Small intestine (tissue), 7 donors: Measurements from ENCODE around the gene OAF. TPM values are rescaled to one million over a fixed set of nuclear protein-coding genes. Genes with fewer than 3 reads are reported as not detected.
"Not testable (repeated sequence)": the region's sequence is repeated elsewhere in the genome, so short reads cannot be mapped to it uniquely, and the experiment has no call there.

Source experiments
- DNase-seq, 2 donors: peaks; one replicate each; pipeline versions ENCODE4 v3.0.0 to v3.0.0-alpha.2; 2013
- FAIRE-seq: peaks from 2 replicates; lab custom pipeline; 2012; peaks lifted over from hg19 to GRCh38; lab: Jason Lieb, UNC
- H3K27ac ChIP-seq, 3 donors: one replicate each; pipeline ENCODE4 v1.5.1; 2013; ENCODE audit warnings: low read length in 2 of 3, mild to moderate bottlenecking in 2 of 3, control low read depth in 1 of 3, inconsistent platforms in 1 of 3, low read depth in 1 of 3, moderate library complexity in 1 of 3
- H3K27me3 ChIP-seq, 3 donors: one replicate each; pipeline ENCODE4 v1.6.1; 2013; ENCODE audit warnings: low read length in 3 of 3, inconsistent platforms in 1 of 3; ENCODE audit not compliant: control insufficient read depth in 3 of 3, insufficient read depth in 3 of 3
- H3K36me3 ChIP-seq, 3 donors: one replicate each; pipeline ENCODE4 v1.6.1; 2013; ENCODE audit warnings: low read length in 3 of 3, inconsistent platforms in 1 of 3, low read depth in 1 of 3, mild to moderate bottlenecking in 1 of 3, moderate library complexity in 1 of 3; ENCODE audit not compliant: control insufficient read depth in 3 of 3, insufficient read depth in 2 of 3
- H3K4me1 ChIP-seq, 3 donors: one replicate each; pipeline ENCODE4 v1.6.1; 2013; ENCODE audit warnings: low read length in 2 of 3, inconsistent platforms in 1 of 3, low read depth in 1 of 3, mild to moderate bottlenecking in 1 of 3, moderate library complexity in 1 of 3; ENCODE audit not compliant: control insufficient read depth in 3 of 3, insufficient read depth in 2 of 3
- H3K4me3 ChIP-seq, 3 donors: one replicate each; pipeline ENCODE4 v1.5.1; 2013; ENCODE audit warnings: low read length in 3 of 3, control low read depth in 1 of 3, inconsistent platforms in 1 of 3, low read depth in 1 of 3, mild to moderate bottlenecking in 1 of 3, moderate library complexity in 1 of 3
- H3K9me3 ChIP-seq, 2 donors: one replicate each; pipeline ENCODE4 v1.6.1; 2013; ENCODE audit warnings: low read depth in 1 of 2, low read length in 1 of 2; ENCODE audit not compliant: control insufficient read depth in 2 of 2, insufficient read depth in 1 of 2
- WGBS, 3 donors: extraction: QIAGEN DNeasy Blood & Tissue Kit; methylation state at CpG; one replicate each; pipeline ENCODE4 v1.1.7; 2013; 5-methylcytosine and 5-hydroxymethylcytosine counted together
- polyA plus RNA-seq, 4 donors: library from polyadenylated mRNA; stranded (reverse) in 3 of 4; unstranded in 1 of 4; fragments of 200-250 nt in 3 of 4; fragments of 120-200 nt in 1 of 4; gene quantifications; one replicate each; pipeline versions ENCODE4 v1.2.1 to v1.2.3, GENCODE V29; 2013
- donor health status: healthy with polysubstance abuse.
- donor health status: control.
- donor health status: control.
- donor health status: Bipolar disorder and iron deficiency.
- donor health status: healthy.

OAF gene
- polyA plus RNA-seq, 4 donors, result 33.0 to 208 (median 65.1) TPM

GRCh38 chr11:120249279-120250262 lies 38.7 kb downstream of the OAF start:
- no peak for FAIRE-seq
- no peak overlapping the region for H3K4me3 ChIP-seq
- H3K9me3 ChIP-seq, result no peaks in the 10 kb centered on the region
- DNase-seq, result no peak
- H3K36me3 ChIP-seq, result no peaks in the 10 kb centered on the region
- no peak overlapping the region for H3K27ac ChIP-seq
- WGBS, 3 donors, result 71 to 85% (median 78%) methylated on average over 8 of the region's 8 CpGs
- H3K4me1 ChIP-seq, result peaks cover 0 to 3% (median 0%) of the 10 kb centered on the region in 3 donors
- peaks cover 0 to 20% (median 8%) of the 10 kb centered on the region in 3 donors for H3K27me3 ChIP-seq

GRCh38 chr11:120253377-120253776 lies 42.5 kb downstream of the OAF start:
- not testable (repeated sequence) for H3K9me3 ChIP-seq, H3K4me1 ChIP-seq, DNase-seq, H3K36me3 ChIP-seq, H3K4me3 ChIP-seq, FAIRE-seq, H3K27ac ChIP-seq
- WGBS, 3 donors, result 91 to 96% (median 94%) methylated on average over 13 of the region's 13 CpGs
- peaks cover 0 to 37% (median 11%) of the 10 kb centered on the region in 3 donors for H3K27me3 ChIP-seq

GRCh38 chr11:120254788-120255518 lies 44.1 kb downstream of the OAF start:
- 31 to 63% (median 40%) methylated on average over 13 of the region's 13 CpGs for WGBS, 3 donors
- Histone ChIP-seq H3K4me3 (no peak overlapping the region), H3K36me3 (no peaks in the 10 kb centered on the region), H3K9me3 (no peaks in the 10 kb centered on the region), H3K4me1 (peaks cover 0 to 4% (median 0%) of the 10 kb centered on the region in 3 donors), H3K27ac (no peak overlapping the region), H3K27me3 (peaks cover 0 to 33% (median 11%) of the 10 kb centered on the region in 3 donors)
- no peak for FAIRE-seq
- DNase-seq, result no peak

GRCh38 chr11:120255519-120255866 lies 44.7 kb downstream of the OAF start:
- Histone ChIP-seq H3K27me3 (peaks cover 0 to 33% (median 11%) of the 10 kb centered on the region in 3 donors), H3K4me3 (no peak overlapping the region), H3K36me3 (no peaks in the 10 kb centered on the region), H3K4me1 (peaks cover 0 to 4% (median 0%) of the 10 kb centered on the region in 3 donors), H3K9me3 (no peaks in the 10 kb centered on the region), H3K27ac (no peak overlapping the region)
- WGBS, 3 donors, result 25 to 43% (median 41%) methylated on average over 9 of the region's 9 CpGs
- DNase-seq, result no peak
- no peak for FAIRE-seq

- no peak overlapping the region for H3K4me3 ChIP-seq
- WGBS, 3 donors, result 69 to 78% (median 77%) methylated on average over 4 of the region's 4 CpGs
- H3K4me1 ChIP-seq, result peaks cover 0 to 4% (median 0%) of the 10 kb centered on the region in 3 donors
- H3K27me3 ChIP-seq, result peaks cover 0 to 33% (median 11%) of the 10 kb centered on the region in 3 donors
- DNase-seq, result no peak
- H3K36me3 ChIP-seq, result no peaks in the 10 kb centered on the region
- no peak for FAIRE-seq
- no peak overlapping the region for H3K27ac ChIP-seq
- H3K9me3 ChIP-seq, result no peaks in the 10 kb centered on the region
These were observed 45.3 kb downstream of the OAF start for GRCh38 chr11:120256178-120256577.

- Histone ChIP-seq H3K27me3 (peaks cover 0 to 33% (median 11%) of the 10 kb centered on the region in 3 donors), H3K4me1 (peaks cover 0 to 4% (median 0%) of the 10 kb centered on the region in 3 donors), H3K36me3 (no peaks in the 10 kb centered on the region), H3K27ac (no peak overlapping the region), H3K9me3 (no peaks in the 10 kb centered on the region), H3K4me3 (no peak overlapping the region)
- no peak for FAIRE-seq
- 69 to 88% (median 76%) methylated on average over 2 of the region's 2 CpGs for WGBS, 3 donors
- DNase-seq, result no peak
These were observed 45.9 kb downstream of the OAF start for GRCh38 chr11:120256779-120257178.

- Histone ChIP-seq H3K27ac (no peak overlapping the region), H3K4me3 (no peak overlapping the region), H3K27me3 (peaks cover 0 to 33% (median 11%) of the 10 kb centered on the region in 3 donors), H3K36me3 (no peaks in the 10 kb centered on the region), H3K9me3 (no peaks in the 10 kb centered on the region), H3K4me1 (peaks cover 0 to 4% (median 0%) of the 10 kb centered on the region in 3 donors)
- DNase-seq, result no peak
- no peak for FAIRE-seq
- 86 to 91% (median 91%) methylated on average over 9 of the region's 9 CpGs for WGBS, 3 donors
These were observed 46.5 kb downstream of the OAF start for GRCh38 chr11:120257346-120257745.

- WGBS, 3 donors, result 82 to 90% (median 84%) methylated on average over 3 of the region's 3 CpGs
These were observed 47.8 kb downstream of the OAF start for GRCh38 chr11:120258661-120259060.

More at GRCh38 chr11:120258661-120259060, 47.8 kb downstream of the OAF start:
- Histone ChIP-seq H3K9me3 (no peaks in the 10 kb centered on the region), H3K4me1 (peaks cover 0 to 4% (median 0%) of the 10 kb centered on the region in 3 donors), H3K27ac (no peak overlapping the region), H3K4me3 (no peak overlapping the region), H3K27me3 (peaks cover 0 to 29% (median 10%) of the 10 kb centered on the region in 3 donors), H3K36me3 (no peaks in the 10 kb centered on the region)
- FAIRE-seq (no peak), DNase-seq (no peak)
